CD4-positive, alpha-beta T cell (primary cell): ENCODE data around the gene DEFB128. TPM values are rescaled to one million over a fixed set of nuclear protein-coding genes. Genes with fewer than 3 reads are reported as not detected.
"Not testable (repeated sequence)": the region's sequence is repeated elsewhere in the genome, so short reads cannot be mapped to it uniquely, and the experiment has no call there.

Experiments
- ATAC-seq: fragments of 200-7000 bp; cut with Tn5 transposase; one replicate; pipeline ENCODE4 v1.10.0; 2022; ENCODE audit warnings: mild to moderate bottlenecking; ENCODE audit not compliant: poor library complexity
- CTCF ChIA-PET: fragments of 350-600 bp; sonication (Branson Sonifier 250); formaldehyde crosslinking; loops from one replicate; lab custom pipeline; 2021; ENCODE audit warnings: antibody characterized with exemption, inconsistent platforms; lab: Charles Lee
- POLR2A ChIA-PET: fragments of 350-600 bp; sonication (Branson Sonifier 250); formaldehyde crosslinking; loops from one replicate; lab custom pipeline; 2021; ENCODE audit warnings: antibody characterized with exemption, inconsistent platforms; lab: Charles Lee
- DNase-seq, 14 experiments: peaks; one replicate each; pipeline ENCODE4 v3.0.0-alpha.2; 2013 to 2020; ENCODE audit warnings: mixed read lengths in 2 of 14
- H3K27ac ChIP-seq, 2 donors: one replicate each; pipeline versions ENCODE4 v1.5.1 to v1.7.0; 2013; ENCODE audit warnings: low read length in 2 of 2, low read depth in 1 of 2, mild to moderate bottlenecking in 1 of 2
- H3K27me3 ChIP-seq, 2 experiments: 1 replicate in 1 of 2; 2 replicates in 1 of 2; pipeline versions ENCODE4 v1.6.1 to v1.7.0; 2013; ENCODE audit warnings: low read length in 2 of 2, control low read depth in 1 of 2, mild to moderate bottlenecking in 1 of 2, moderate library complexity in 1 of 2; ENCODE audit not compliant: insufficient read depth in 2 of 2, control insufficient read depth in 1 of 2
- H3K36me3 ChIP-seq: one replicate; pipeline ENCODE4 v1.6.1; 2013; ENCODE audit warnings: low read length, control low read depth; ENCODE audit not compliant: insufficient read depth
- H3K4me1 ChIP-seq: one replicate; pipeline ENCODE4 v1.6.1; 2013; ENCODE audit warnings: low read length, control low read depth; ENCODE audit not compliant: insufficient read depth
- H3K4me3 ChIP-seq: one replicate; pipeline ENCODE4 v1.5.1; 2013; ENCODE audit warnings: mild to moderate bottlenecking, low read length, moderate library complexity
- H3K9me3 ChIP-seq, 2 experiments: 1 replicate in 1 of 2; 2 replicates in 1 of 2; pipeline versions ENCODE4 v1.6.1 to v1.7.0; 2013; ENCODE audit warnings: low read length in 2 of 2, mild to moderate bottlenecking in 2 of 2, control low read depth in 1 of 2, moderate library complexity in 1 of 2; ENCODE audit not compliant: control insufficient read depth in 1 of 2, insufficient read depth in 1 of 2
- H3K27ac Mint-ChIP-seq: one replicate; pipeline ENCODE4 v1.8.0; 2020; ENCODE audit warnings: mixed read lengths
- H3K27me3 Mint-ChIP-seq: one replicate; pipeline ENCODE4 v1.8.0; 2021; ENCODE audit warnings: mixed read lengths
- H3K36me3 Mint-ChIP-seq: one replicate; pipeline ENCODE4 v1.8.0; 2021; ENCODE audit warnings: low read depth, mixed read lengths
- H3K4me1 Mint-ChIP-seq: one replicate; pipeline ENCODE4 v1.8.0; 2021; ENCODE audit warnings: low read depth, mixed read lengths
- H3K4me3 Mint-ChIP-seq: one replicate; pipeline ENCODE4 v1.8.0; 2020; ENCODE audit warnings: mild to moderate bottlenecking, mixed read lengths
- H3K9me3 Mint-ChIP-seq: one replicate; pipeline ENCODE4 v1.8.0; 2020; ENCODE audit warnings: mixed read lengths
- CTCF ChIP-seq: fragments of 200-600 bp; IDR thresholded peaks from one replicate; pipeline ENCODE4 v1.8.0; 2022; ENCODE audit warnings: antibody characterized with exemption, mild to moderate bottlenecking
- intact Hi-C, 2 experiments: fragments of 100-400 bp; cut with DNase I in 1 of 2; cut with micrococcal nuclease in 1 of 2; formaldehyde crosslinking; loops; one replicate each; pipeline versions ENCODE4 v1.15.1 to v1.9.0; 2023 to 2025; cut with DNase I, micrococcal nuclease
- total RNA-seq, 174 experiments: library from RNA in 2 of 174; stranded (reverse) in 2 of 174; gene quantifications; one replicate each; pipeline ENCODE4 v1.2.3 and lab custom pipeline; 2021 to 2026

The DEFB128 gene
- total RNA-seq, 2 experiments from 2014 or later, result not detected

- peak; percentile 70 for TF ChIP-seq CTCF
- no peaks in the 10 kb centered on the region for H3K4me1 Mint-ChIP-seq
- H3K4me3 Mint-ChIP-seq, result no peak overlapping the region
- no peaks in the 10 kb centered on the region for H3K36me3 Mint-ChIP-seq
- Histone ChIP-seq H3K27me3 (no peaks in the 10 kb centered on the region), H3K27ac (no peak overlapping the region), H3K4me1 (no peaks in the 10 kb centered on the region), H3K36me3 (no peaks in the 10 kb centered on the region), H3K9me3 (no peaks in the 10 kb centered on the region), H3K4me3 (no peak overlapping the region)
- H3K9me3 Mint-ChIP-seq, result no peaks in the 10 kb centered on the region
- DNase-seq (peak in 6 of 14 experiments; percentile 8 to 67 (median 46)), ATAC-seq (peak; percentile 83)
- CTCF ChIA-PET, result interaction anchor here (1.5 to 1.6 kb wide), 2 partner anchors 57 to 121 kb away, joined by 4 to 11 read pairs; no protein-coding TSS in a partner anchor
- POLR2A ChIA-PET, result no interaction called here
- H3K27me3 Mint-ChIP-seq, result no peaks in the 10 kb centered on the region
- H3K27ac Mint-ChIP-seq, result no peak overlapping the region
- intact Hi-C loops, result loop anchor here (1.0 kb wide), 2 partner anchors 58 to 121 kb away; no protein-coding TSS in a partner anchor
Measured at GRCh38 chr20:208942-209566, 19.5 kb upstream of the DEFB128 start.

- ATAC-seq, CTCF ChIA-PET, H3K4me3 ChIP-seq, H3K27ac Mint-ChIP-seq, H3K27ac ChIP-seq, H3K36me3 Mint-ChIP-seq, H3K9me3 Mint-ChIP-seq, H3K36me3 ChIP-seq, H3K4me1 ChIP-seq, H3K4me3 Mint-ChIP-seq, H3K27me3 ChIP-seq, intact Hi-C loops, DNase-seq, H3K4me1 Mint-ChIP-seq, H3K9me3 ChIP-seq, POLR2A ChIA-PET: not testable (repeated sequence)
- peaks cover 17% of the 10 kb centered on the region for H3K27me3 Mint-ChIP-seq
Measured at GRCh38 chr20:203630-204029, 14.1 kb upstream of the DEFB128 start.

GRCh38 chr20:199996-200395 is 10.5 kb upstream of the DEFB128 start:
- POLR2A ChIA-PET, result no interaction called here
- CTCF ChIA-PET, result no interaction called here
- Histone ChIP-seq H3K4me1 (no peaks in the 10 kb centered on the region), H3K9me3 (no peaks in the 10 kb centered on the region), H3K27ac (no peak overlapping the region), H3K36me3 (no peaks in the 10 kb centered on the region), H3K27me3 (no peaks in the 10 kb centered on the region), H3K4me3 (no peak overlapping the region)
- TF ChIP-seq CTCF, result no peak
- no peak for DNase-seq
- Mint-ChIP-seq H3K27me3 (peaks cover 46% of the 10 kb centered on the region), H3K27ac (no peak overlapping the region), H3K4me1 (no peaks in the 10 kb centered on the region), H3K9me3 (peaks cover 2% of the 10 kb centered on the region), H3K4me3 (no peak overlapping the region), H3K36me3 (no peaks in the 10 kb centered on the region)
- intact Hi-C loops, result no loop called here
- no peak for ATAC-seq

- H3K9me3 Mint-ChIP-seq, result peaks cover 2% of the 10 kb centered on the region
- Histone ChIP-seq H3K36me3 (no peaks in the 10 kb centered on the region), H3K27me3 (no peaks in the 10 kb centered on the region), H3K4me1 (no peaks in the 10 kb centered on the region), H3K4me3 (no peak overlapping the region), H3K27ac (no peak overlapping the region), H3K9me3 (no peaks in the 10 kb centered on the region)
- no peaks in the 10 kb centered on the region for H3K36me3 Mint-ChIP-seq
- no peak overlapping the region for H3K4me3 Mint-ChIP-seq
- no peaks in the 10 kb centered on the region for H3K4me1 Mint-ChIP-seq
- POLR2A ChIA-PET, result no interaction called here
- DNase-seq (no peak), ATAC-seq (no peak)
- intact Hi-C loops, result no loop called here
- H3K27me3 Mint-ChIP-seq, result peaks cover 53% of the 10 kb centered on the region
- no peak overlapping the region for H3K27ac Mint-ChIP-seq
- CTCF ChIA-PET, result interaction anchor here (0.6 kb wide), 1 partner anchor 90 kb away, joined by 3 read pairs; no protein-coding TSS in a partner anchor
- no peak for TF ChIP-seq CTCF
Measured at GRCh38 chr20:198225-198624, 8.7 kb upstream of the DEFB128 start.
